ENCODE results near the gene PCDHB1.

DNA sequence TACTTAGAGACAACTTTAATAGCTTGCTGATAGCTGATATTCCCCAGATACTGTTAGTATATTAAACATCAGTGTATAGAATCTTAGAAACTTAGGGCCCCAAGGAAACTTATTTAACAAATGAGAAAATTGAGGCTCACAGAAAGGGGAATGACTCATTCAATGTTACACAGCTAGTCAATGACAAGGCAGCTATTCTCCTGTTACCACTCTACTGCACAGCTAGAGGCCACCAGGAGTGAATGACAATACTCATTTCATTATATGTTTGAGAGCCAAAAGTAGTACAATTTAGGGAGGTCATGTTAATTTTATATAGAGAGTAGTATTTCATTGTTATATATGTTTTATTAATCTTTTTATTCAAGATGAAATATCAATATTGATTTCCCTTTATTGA, 33.2 kb upstream of the PCDHB1 start:
- TF ChIP-seq, protein P1, sequence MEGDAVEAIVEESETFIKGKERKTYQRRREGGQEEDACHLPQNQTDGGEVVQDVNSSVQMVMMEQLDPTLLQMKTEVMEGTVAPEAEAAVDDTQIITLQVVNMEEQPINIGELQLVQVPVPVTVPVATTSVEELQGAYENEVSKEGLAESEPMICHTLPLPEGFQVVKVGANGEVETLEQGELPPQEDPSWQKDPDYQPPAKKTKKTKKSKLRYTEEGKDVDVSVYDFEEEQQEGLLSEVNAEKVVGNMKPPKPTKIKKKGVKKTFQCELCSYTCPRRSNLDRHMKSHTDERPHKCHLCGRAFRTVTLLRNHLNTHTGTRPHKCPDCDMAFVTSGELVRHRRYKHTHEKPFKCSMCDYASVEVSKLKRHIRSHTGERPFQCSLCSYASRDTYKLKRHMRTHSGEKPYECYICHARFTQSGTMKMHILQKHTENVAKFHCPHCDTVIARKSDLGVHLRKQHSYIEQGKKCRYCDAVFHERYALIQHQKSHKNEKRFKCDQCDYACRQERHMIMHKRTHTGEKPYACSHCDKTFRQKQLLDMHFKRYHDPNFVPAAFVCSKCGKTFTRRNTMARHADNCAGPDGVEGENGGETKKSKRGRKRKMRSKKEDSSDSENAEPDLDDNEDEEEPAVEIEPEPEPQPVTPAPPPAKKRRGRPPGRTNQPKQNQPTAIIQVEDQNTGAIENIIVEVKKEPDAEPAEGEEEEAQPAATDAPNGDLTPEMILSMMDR (IDR thresholded peaks at IDR 0.05; ENCODE audit: borderline replicate concordance, extremely low read depth, low read length, poor library complexity, severe bottlenecking) = no peak
- TF ChIP-seq EZH2 (IDR thresholded peaks at IDR 0.05; ENCODE audit: borderline replicate concordance, low read depth, low read length, severe bottlenecking) = no peak
